ENCODE results near the gene C17orf75. TPM values are rescaled to one million over a fixed set of nuclear protein-coding genes. Genes with fewer than 3 reads are reported as not detected.

The C17orf75 gene
- total and polyA plus RNA-seq, 2 experiments from 2014 or later: 35.9 to 43.3 TPM

GRCh38 chr17:32385121-32385520, 43.1 kb upstream of the C17orf75 start (continued):
- TF ChIP-seq EZH2 (IDR thresholded peaks at IDR 0.05; ENCODE audit: low read depth, unreplicated experiment) (no peak), EZH2phosphoT487 (IDR thresholded peaks at IDR 0.05; ENCODE audit: unreplicated experiment) (no peak), POLR2AphosphoS5 (IDR thresholded peaks at IDR 0.05; ENCODE audit: low read depth) (no peak), NANOG (IDR thresholded peaks at IDR 0.05; ENCODE audit: borderline replicate concordance) (no peak), STAT1 (IDR thresholded peaks at IDR 0.05; ENCODE audit: unreplicated experiment) (no peak), ZNF331 (CRISPR knock-in tag; IDR thresholded peaks at IDR 0.05; ENCODE audit: low read depth) (no peak), ZNF114 (CRISPR knock-in tag; IDR thresholded peaks at IDR 0.05) (no peak), ETS1 (IDR thresholded peaks at IDR 0.05) (no peak), JUNB (IDR thresholded peaks at IDR 0.05; ENCODE audit: unreplicated experiment) (no peak)

GRCh38 chr17:32383926-32384434, 42.0 kb upstream of the C17orf75 start:
- Histone ChIP-seq H3K27me3 (ENCODE audit: insufficient read depth) (no peaks in the 10 kb centered on the region), H3K79me2 (replicated peaks; ENCODE audit: insufficient read depth) (no peaks in the 10 kb centered on the region), H3K4me1 (ENCODE audit: insufficient read depth) (no peaks in the 10 kb centered on the region), H2AFZ (no peak overlapping the region), H3K27ac (ENCODE audit: low read depth) (no peak overlapping the region), H4K20me1 (replicated peaks; ENCODE audit: insufficient read depth) (0 out of 2 replicates have a peak, but pooled peaks cover under 1% of the 10 kb centered on the region), H3K36me3 (ENCODE audit: insufficient read depth) (peaks cover 15% of the 10 kb centered on the region; the same call in 1 of the 2 replicates), H3K9me2 (ENCODE audit: insufficient read depth) (no peaks in the 10 kb centered on the region), H3K4me3 (no peak overlapping the region), H3K4me2 (no peak overlapping the region), H3F3A (replicated peaks; ENCODE audit: low read depth) (peaks cover 7% of the 10 kb centered on the region)
- Mint-ChIP-seq H3K4me3 (no peak overlapping the region), H3K9me3 (no peaks in the 10 kb centered on the region), H3K27ac (no peak overlapping the region), H3K27me3 (ENCODE audit: insufficient read depth, low read depth, poor library complexity) (no peaks in the 10 kb centered on the region), H3K4me1 (no peaks in the 10 kb centered on the region), H3K36me3 (ENCODE audit: low read depth) (peaks cover 27% of the 10 kb centered on the region)
- TF ChIP-seq ZNF462 (CRISPR knock-in tag; IDR thresholded peaks at IDR 0.05): no peak
- TF ChIP-seq CTCF (conservative IDR thresholded peaks at IDR 0.05; ENCODE audit: low read depth in 2 of 2): no peak
- TF ChIP-seq POLR2AphosphoS5 (IDR thresholded peaks at IDR 0.05; ENCODE audit: low read depth): no peak; the same call in 1 of the 2 replicates
- no peak for TF ChIP-seq JUNB (IDR thresholded peaks at IDR 0.05; ENCODE audit: unreplicated experiment)
- no peak for ATAC-seq
- no peak for DNase-seq (ENCODE audit: low spot score)
